ENCODE data around the gene APAF1. TPM values are rescaled to one million over a fixed set of nuclear protein-coding genes. Genes with fewer than 3 reads are reported as not detected.

APAF1 gene
- total RNA-seq, 1 donor from 2014 or later = 13.9 TPM

GRCh38 chr12:98691351-98691750 lies 46.3 kb downstream of the APAF1 start:
- no peak for TF ChIP-seq CTCF (conservative IDR thresholded peaks at IDR 0.05; ENCODE audit: low read depth, low read length)
- no peak for DNase-seq (ENCODE audit: low read depth)
- H3K4me3 ChIP-seq (ENCODE audit: low read depth, low read length) = no peak overlapping the region

- no peak for TF ChIP-seq CTCF (conservative IDR thresholded peaks at IDR 0.05; ENCODE audit: low read depth, low read length)
- H3K4me3 ChIP-seq (ENCODE audit: low read depth, low read length) = no peak overlapping the region
- no peak for DNase-seq (ENCODE audit: low read depth)
These were observed 51.1 kb downstream of the APAF1 start for GRCh38 chr12:98696036-98696646.

- TF ChIP-seq CTCF (conservative IDR thresholded peaks at IDR 0.05; ENCODE audit: low read depth, low read length) = no peak
- DNase-seq (ENCODE audit: low read depth) = no peak
- H3K4me3 ChIP-seq (ENCODE audit: low read depth, low read length) = no peak overlapping the region
These were observed 52.1 kb downstream of the APAF1 start for GRCh38 chr12:98697209-98697608.

GRCh38 chr12:98698603-98699463 lies 53.7 kb downstream of the APAF1 start:
- DNase-seq (ENCODE audit: low read depth) = peak; percentile 18
- peak; percentile 85 for TF ChIP-seq CTCF (conservative IDR thresholded peaks at IDR 0.05; ENCODE audit: low read depth, low read length)

GRCh38 chr12:98699586-98699985 lies 54.5 kb downstream of the APAF1 start:
- no peak for TF ChIP-seq CTCF (conservative IDR thresholded peaks at IDR 0.05; ENCODE audit: low read depth, low read length)
- no peak overlapping the region for H3K4me3 ChIP-seq (ENCODE audit: low read depth, low read length)
- DNase-seq (ENCODE audit: low read depth) = no peak

More at GRCh38 chr12:98698603-98699463, 53.7 kb downstream of the APAF1 start:
- H3K4me3 ChIP-seq (ENCODE audit: low read depth, low read length) = no peak overlapping the region

- TF ChIP-seq CTCF (conservative IDR thresholded peaks at IDR 0.05; ENCODE audit: low read depth, low read length) = no peak
- no peak for DNase-seq (ENCODE audit: low read depth)
- H3K4me3 ChIP-seq (ENCODE audit: low read depth, low read length) = no peak overlapping the region
These were observed 56.1 kb downstream of the APAF1 start for GRCh38 chr12:98701166-98701565.

All from epithelial cell of proximal tubule (primary cell).